Natural killer cell (primary cell): Measurements from ENCODE around the gene PLA2G4A. TPM values are rescaled to one million over a fixed set of nuclear protein-coding genes. Genes with fewer than 3 reads are reported as not detected.

Experiments used
- ATAC-seq, 3 donors: fragments of 150-1000 bp in 2 of 3; fragments of 200-7000 bp in 1 of 3; cut with Tn5 transposase; 1 replicate in 1 of 3; 2 replicates in 2 of 3; pipeline ENCODE4 v1.10.0; 2021; ENCODE audit warnings: mild to moderate bottlenecking in 2 of 3, moderate library complexity in 2 of 3
- DNase-seq, 2 donors: peaks; one replicate each; pipeline versions ENCODE4 v3.0.0 to v3.0.0-alpha.2; 2013 to 2021; ENCODE audit warnings: mixed read lengths in 1 of 2
- H3K27ac ChIP-seq: one replicate; pipeline ENCODE4 v1.5.1; 2013; ENCODE audit warnings: mild to moderate bottlenecking, low read length
- H3K27me3 ChIP-seq: one replicate; pipeline ENCODE4 v1.6.1; 2013; ENCODE audit warnings: low read length; ENCODE audit not compliant: control insufficient read depth, insufficient read depth
- H3K36me3 ChIP-seq: one replicate; pipeline ENCODE4 v1.6.1; 2013; ENCODE audit warnings: low read length; ENCODE audit not compliant: control insufficient read depth, insufficient read depth
- H3K4me1 ChIP-seq: one replicate; pipeline ENCODE4 v1.6.1; 2013; ENCODE audit warnings: low read length; ENCODE audit not compliant: control insufficient read depth, insufficient read depth
- H3K4me3 ChIP-seq: one replicate; pipeline ENCODE4 v1.5.1; 2013; ENCODE audit warnings: low read length
- H3K9me3 ChIP-seq: one replicate; pipeline ENCODE4 v1.6.1; 2013; ENCODE audit warnings: low read length; ENCODE audit not compliant: control insufficient read depth, insufficient read depth
- H3K27ac Mint-ChIP-seq, 2 donors: one replicate each; pipeline ENCODE4 v1.8.0; 2022; ENCODE audit warnings: mild to moderate bottlenecking in 2 of 2, mixed read lengths in 2 of 2, moderate library complexity in 1 of 2
- H3K27me3 Mint-ChIP-seq, 2 donors: one replicate each; pipeline ENCODE4 v1.8.0; 2022; ENCODE audit warnings: low read depth in 2 of 2, mixed read lengths in 2 of 2
- H3K36me3 Mint-ChIP-seq: one replicate; pipeline ENCODE4 v1.8.0; 2022; ENCODE audit warnings: mixed read lengths
- H3K4me1 Mint-ChIP-seq, 2 donors: one replicate each; pipeline ENCODE4 v1.8.0; 2022; ENCODE audit warnings: mixed read lengths in 2 of 2
- H3K4me3 Mint-ChIP-seq: one replicate; pipeline ENCODE4 v1.8.0; 2022; ENCODE audit warnings: mild to moderate bottlenecking, moderate library complexity, mixed read lengths
- H3K9me3 Mint-ChIP-seq, 2 donors: one replicate each; pipeline ENCODE4 v1.8.0; 2022; ENCODE audit warnings: mixed read lengths in 2 of 2
- CTCF ChIP-seq: fragments of 200-600 bp; IDR thresholded peaks from one replicate; pipeline ENCODE4 v1.8.0; 2022; ENCODE audit warnings: antibody characterized with exemption
- WGBS: methylation state at CpG from one replicate; pipeline ENCODE4 v1.1.7; 2013; ENCODE audit warnings: missing lambda C conversion rate; ENCODE audit not compliant: insufficient coverage; 5-methylcytosine and 5-hydroxymethylcytosine counted together
- intact Hi-C: fragments of 100-400 bp; cut with micrococcal nuclease; formaldehyde crosslinking; loops from one replicate; pipeline ENCODE4 v1.14.2; 2022
- total RNA-seq, 4 donors: library from RNA; stranded (reverse); fragments of 120-200 nt in 1 of 4; gene quantifications; one replicate each; pipeline versions ENCODE4 v1.2.3 to v1.2.4, GENCODE V29; 2013 to 2022

Gene PLA2G4A
- total RNA-seq, 3 donors from 2014 or later (not counting 1 experiment from before 2014, with no cell fraction given) = 0.33 to 1.3 (median 0.45) TPM

GRCh38 chr1:186880982-186881381, 52.2 kb downstream of the PLA2G4A start:
- intact Hi-C loops = no loop called here
- ATAC-seq = no peak
- Histone ChIP-seq H3K4me3 (no peak overlapping the region), H3K9me3 (no peaks in the 10 kb centered on the region), H3K36me3 (no peaks in the 10 kb centered on the region), H3K27ac (no peak overlapping the region), H3K4me1 (no peaks in the 10 kb centered on the region), H3K27me3 (no peaks in the 10 kb centered on the region)
- H3K9me3 Mint-ChIP-seq = peaks cover 3 to 14% of the 10 kb centered on the region in 2 donors
- no peaks in the 10 kb centered on the region for H3K4me1 Mint-ChIP-seq
- H3K27ac Mint-ChIP-seq = no peak overlapping the region
- H3K4me3 Mint-ChIP-seq = no peak overlapping the region
- no peaks in the 10 kb centered on the region for H3K27me3 Mint-ChIP-seq
- TF ChIP-seq CTCF = no peak
- no peak for DNase-seq
- WGBS = 100% methylated on average over 1 of the region's 1 CpG
- H3K36me3 Mint-ChIP-seq = no peaks in the 10 kb centered on the region

- no peaks in the 10 kb centered on the region for H3K9me3 ChIP-seq
- no peak overlapping the region for H3K4me3 ChIP-seq
- H3K4me1 ChIP-seq = no peaks in the 10 kb centered on the region
- Mint-ChIP-seq H3K4me1 (no peaks in the 10 kb centered on the region), H3K27ac (no peak overlapping the region), H3K4me3 (no peak overlapping the region), H3K27me3 (no peaks in the 10 kb centered on the region), H3K9me3 (peaks cover 3 to 14% of the 10 kb centered on the region in 2 donors), H3K36me3 (no peaks in the 10 kb centered on the region)
- WGBS = 94% methylated on average over 6 of the region's 6 CpGs
- ATAC-seq (no peak), DNase-seq (no peak)
- intact Hi-C loops = no loop called here
- no peak for TF ChIP-seq CTCF
- no peaks in the 10 kb centered on the region for H3K36me3 ChIP-seq
- H3K27ac ChIP-seq = no peak overlapping the region
- H3K27me3 ChIP-seq = no peaks in the 10 kb centered on the region
Observed at GRCh38 chr1:186882372-186883134, 53.8 kb downstream of the PLA2G4A start.

DNA sequence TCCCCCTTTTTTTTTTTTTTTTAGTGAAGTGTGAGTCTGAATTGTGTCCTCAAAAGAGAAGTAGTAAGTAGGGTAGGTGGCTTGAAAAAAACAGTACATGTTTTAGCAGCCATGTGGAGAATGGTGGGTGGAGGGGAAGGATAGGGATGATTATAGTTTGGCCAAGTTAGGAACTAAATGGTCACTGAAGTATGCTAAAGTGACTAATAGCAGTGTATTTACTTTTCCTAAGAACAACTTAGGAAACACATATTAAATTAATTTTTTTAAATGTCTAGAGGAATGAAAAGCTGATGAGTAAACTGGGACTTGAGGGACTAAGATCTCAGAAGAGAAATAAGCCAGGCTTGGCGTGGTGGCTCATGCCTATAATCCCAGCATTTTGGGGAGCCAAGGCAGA, 55.5 kb downstream of the PLA2G4A start:
- H3K4me3 Mint-ChIP-seq = no peak overlapping the region
- intact Hi-C loops = no loop called here
- no peaks in the 10 kb centered on the region for H3K27me3 Mint-ChIP-seq
- H3K27me3 ChIP-seq = no peaks in the 10 kb centered on the region
- no peaks in the 10 kb centered on the region for H3K4me1 ChIP-seq
- no peaks in the 10 kb centered on the region for H3K36me3 ChIP-seq
- no peak overlapping the region for H3K27ac Mint-ChIP-seq
- no peak overlapping the region for H3K27ac ChIP-seq
- TF ChIP-seq CTCF = no peak
- no peak overlapping the region for H3K4me3 ChIP-seq
- H3K9me3 ChIP-seq = no peaks in the 10 kb centered on the region
- H3K36me3 Mint-ChIP-seq = no peaks in the 10 kb centered on the region
- ATAC-seq (no peak), DNase-seq (no peak)
- H3K9me3 Mint-ChIP-seq = peaks cover 4 to 16% of the 10 kb centered on the region in 2 donors
- no peaks in the 10 kb centered on the region for H3K4me1 Mint-ChIP-seq
- 90% methylated on average over 1 of the region's 1 CpG for WGBS

- H3K9me3 Mint-ChIP-seq = peaks cover 4 to 16% of the 10 kb centered on the region in 2 donors
- WGBS = 100% methylated on average over 1 of the region's 2 CpGs
- intact Hi-C loops = no loop called here
- no peak for TF ChIP-seq CTCF
- Histone ChIP-seq H3K36me3 (no peaks in the 10 kb centered on the region), H3K27ac (no peak overlapping the region), H3K27me3 (no peaks in the 10 kb centered on the region), H3K4me1 (no peaks in the 10 kb centered on the region), H3K4me3 (no peak overlapping the region), H3K9me3 (no peaks in the 10 kb centered on the region)
- H3K36me3 Mint-ChIP-seq = no peaks in the 10 kb centered on the region
- no peaks in the 10 kb centered on the region for H3K27me3 Mint-ChIP-seq
- H3K4me1 Mint-ChIP-seq = no peaks in the 10 kb centered on the region
- DNase-seq = no peak
- no peak for ATAC-seq
- no peak overlapping the region for H3K4me3 Mint-ChIP-seq
- H3K27ac Mint-ChIP-seq = no peak overlapping the region
Observed at GRCh38 chr1:186887203-186887602, 58.5 kb downstream of the PLA2G4A start.
